ENCODE measurements around the gene ATP2B1.

ATP2B1 gene

DNA sequence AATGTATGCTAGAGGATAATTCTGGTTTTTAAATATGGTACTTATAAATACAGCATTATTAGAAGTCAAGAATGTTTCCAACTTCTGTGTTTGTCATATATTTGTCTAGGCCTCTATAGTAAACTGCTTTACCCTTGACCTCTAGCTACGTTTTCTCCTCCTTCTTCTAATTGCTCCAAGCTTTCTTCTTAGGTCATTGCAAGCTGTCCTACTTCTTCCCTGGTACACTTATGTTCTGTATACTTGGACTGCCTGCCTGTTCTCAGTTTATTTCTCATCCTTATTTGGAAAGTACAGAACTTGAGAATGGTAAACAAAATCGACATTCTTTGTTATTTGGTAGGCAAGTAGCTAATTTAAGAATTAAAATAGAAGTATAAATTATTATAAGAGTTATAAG, 23.9 kb upstream of the ATP2B1 start:
- Histone ChIP-seq H3K36me3 (ENCODE audit: insufficient read depth, low read length) (no peaks in the 10 kb centered on the region; the same call in 1 of the 2 replicates), H3K4me1 (ENCODE audit: insufficient read depth, low read length) (no peaks in the 10 kb centered on the region), H3K9ac (ENCODE audit: low read depth, low read length) (no peak overlapping the region), H3K9me3 (ENCODE audit: control insufficient read depth, insufficient read depth, low read length) (no peaks in the 10 kb centered on the region; the same call in 1 of the 2 replicates)

DNA sequence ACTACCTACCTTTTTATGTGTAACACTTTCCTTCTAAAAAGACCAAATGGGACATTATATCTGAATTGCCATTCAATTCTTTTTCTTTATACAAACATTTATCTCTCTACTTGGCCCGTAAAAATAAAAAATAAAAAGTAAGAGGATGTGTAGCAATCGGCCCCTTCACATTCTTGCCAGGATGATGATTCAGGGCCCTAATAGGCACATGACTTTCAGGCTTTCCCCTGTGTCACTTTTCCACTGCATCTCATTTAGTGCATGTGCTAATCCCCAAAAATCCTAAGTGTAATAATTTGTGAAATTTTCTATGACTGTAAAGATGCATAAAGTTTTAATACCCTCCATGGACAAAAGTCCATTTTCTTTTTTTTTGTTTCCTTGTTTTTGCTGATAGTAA, 23.0 kb upstream of the ATP2B1 start:
- no peak overlapping the region for H3K9ac ChIP-seq (ENCODE audit: low read depth, low read length)

DNA sequence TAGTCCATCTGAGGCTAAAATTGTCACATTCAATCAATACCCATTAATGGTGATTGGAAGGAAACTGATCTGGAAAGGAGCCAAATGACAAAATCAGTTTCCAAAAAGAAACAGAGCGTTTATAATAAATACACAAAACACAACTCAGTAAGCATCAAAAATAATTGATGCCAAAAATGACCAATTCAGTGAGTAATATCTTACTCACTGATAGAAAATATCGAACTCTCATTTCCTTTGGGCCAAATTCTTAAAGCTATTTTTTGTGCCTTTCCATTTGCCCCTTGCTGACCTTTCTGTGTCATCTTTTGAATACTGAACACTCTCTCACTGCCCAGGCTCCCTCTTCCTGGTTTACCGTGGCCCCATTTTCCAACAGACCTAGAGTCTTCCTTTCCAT, 22.5 kb upstream of the ATP2B1 start:
- Histone ChIP-seq H3K9ac (ENCODE audit: low read depth, low read length) (no peak overlapping the region), H3K4me1 (ENCODE audit: insufficient read depth, low read length) (no peaks in the 10 kb centered on the region), H3K36me3 (ENCODE audit: insufficient read depth, low read length) (no peaks in the 10 kb centered on the region; the same call in 1 of the 2 replicates), H3K9me3 (ENCODE audit: control insufficient read depth, insufficient read depth, low read length) (no peaks in the 10 kb centered on the region; the same call in 1 of the 2 replicates)

More for the DNA sequence above, 23.0 kb upstream of the ATP2B1 start:
- no peaks in the 10 kb centered on the region; the same call in 1 of the 2 replicates for H3K9me3 ChIP-seq (ENCODE audit: control insufficient read depth, insufficient read depth, low read length)
- H3K4me1 ChIP-seq (ENCODE audit: insufficient read depth, low read length): no peaks in the 10 kb centered on the region
- H3K36me3 ChIP-seq (ENCODE audit: insufficient read depth, low read length): no peaks in the 10 kb centered on the region; the same call in 1 of the 2 replicates

DNA sequence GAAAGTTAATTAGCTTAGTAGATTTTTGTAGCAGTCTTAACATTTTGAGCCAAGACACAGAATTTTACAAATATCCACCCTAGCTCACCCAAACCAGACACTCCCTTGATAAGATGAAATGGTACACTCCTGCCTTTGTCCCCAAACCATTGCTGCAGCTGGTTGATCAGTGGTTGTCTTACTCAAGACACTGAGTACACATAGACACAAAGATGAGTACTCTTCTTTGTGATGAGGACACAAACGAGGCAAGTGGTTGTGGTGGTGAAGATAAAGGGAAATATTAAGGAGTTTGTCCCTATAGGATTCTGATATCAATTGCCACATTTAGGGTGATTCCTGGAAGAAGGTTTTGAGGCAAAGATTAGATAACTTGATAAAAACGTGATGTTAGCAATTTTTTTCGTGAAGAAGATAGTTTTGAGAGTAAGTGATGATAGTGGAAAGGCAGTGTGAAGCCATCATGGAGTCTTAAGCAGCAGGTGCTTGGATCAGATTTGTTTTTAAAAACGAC, 21.4 kb upstream of the ATP2B1 start:
- Histone ChIP-seq H3K9ac (ENCODE audit: low read depth, low read length) (no peak overlapping the region), H3K9me3 (ENCODE audit: control insufficient read depth, insufficient read depth, low read length) (no peaks in the 10 kb centered on the region; the same call in 1 of the 2 replicates), H3K4me1 (ENCODE audit: insufficient read depth, low read length) (no peaks in the 10 kb centered on the region), H3K36me3 (ENCODE audit: insufficient read depth, low read length) (no peaks in the 10 kb centered on the region; the same call in 1 of the 2 replicates)

DNA sequence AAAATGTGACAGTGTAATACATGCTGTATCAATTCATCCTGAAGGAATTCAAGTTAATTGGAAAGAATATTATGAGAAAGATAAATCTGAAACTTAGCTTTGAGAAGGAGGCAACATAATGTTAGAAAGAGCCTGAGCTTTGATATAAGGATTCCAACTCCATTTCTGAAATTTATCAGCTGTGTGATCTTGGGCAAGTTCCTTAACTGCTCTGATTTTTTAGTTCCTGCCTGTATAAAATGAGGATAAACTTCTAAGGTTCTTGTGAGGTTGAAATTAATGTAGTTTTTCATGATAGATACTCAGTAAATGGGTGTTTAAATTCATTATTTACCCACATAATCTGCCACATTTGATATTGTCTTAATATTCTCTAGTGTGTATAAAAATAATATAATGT, 14.6 kb upstream of the ATP2B1 start:
- Histone ChIP-seq H3K36me3 (ENCODE audit: insufficient read depth, low read length) (no peaks in the 10 kb centered on the region), H3K9me3 (ENCODE audit: control insufficient read depth, insufficient read depth, low read length) (no peaks in the 10 kb centered on the region), H3K4me1 (ENCODE audit: insufficient read depth, low read length) (no peaks in the 10 kb centered on the region), H3K9ac (ENCODE audit: low read depth, low read length) (no peak overlapping the region)

DNA sequence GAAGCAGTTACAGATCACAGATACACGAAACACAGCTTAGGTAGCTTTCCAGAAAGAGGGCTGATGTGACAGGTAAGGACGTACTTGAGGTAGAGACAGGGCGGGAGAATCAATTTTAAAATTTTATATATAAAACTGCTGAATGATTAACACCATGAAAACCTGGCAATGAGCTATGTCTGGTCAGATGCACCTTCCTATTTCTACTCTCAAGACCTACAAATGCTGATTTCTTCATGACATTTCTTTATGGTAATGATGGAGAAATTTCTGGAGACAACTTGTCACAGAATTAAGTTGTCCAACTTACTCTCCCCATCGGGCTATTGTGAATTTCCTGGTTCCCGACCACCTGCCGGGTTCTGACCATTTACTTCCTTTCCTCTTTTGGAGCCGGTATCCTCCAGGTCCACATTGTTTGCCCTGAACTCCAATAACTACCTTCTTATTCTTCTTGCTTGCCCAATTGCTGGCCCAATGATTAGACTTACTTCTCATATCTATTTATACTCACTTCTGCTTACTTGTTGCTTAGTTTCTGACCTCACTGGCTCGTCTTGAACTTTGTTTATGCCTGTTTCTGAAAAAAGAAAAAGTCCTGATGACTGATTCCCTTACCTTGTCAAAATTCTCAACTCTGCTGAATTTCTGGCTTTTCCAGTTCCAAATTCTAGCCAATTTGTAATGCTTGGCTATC, 12.8 kb upstream of the ATP2B1 start:
- Histone ChIP-seq H3K4me1 (ENCODE audit: insufficient read depth, low read length) (no peaks in the 10 kb centered on the region), H3K9ac (ENCODE audit: low read depth, low read length) (no peak overlapping the region), H3K9me3 (ENCODE audit: control insufficient read depth, insufficient read depth, low read length) (no peaks in the 10 kb centered on the region), H3K36me3 (ENCODE audit: insufficient read depth, low read length) (no peaks in the 10 kb centered on the region)

DNA sequence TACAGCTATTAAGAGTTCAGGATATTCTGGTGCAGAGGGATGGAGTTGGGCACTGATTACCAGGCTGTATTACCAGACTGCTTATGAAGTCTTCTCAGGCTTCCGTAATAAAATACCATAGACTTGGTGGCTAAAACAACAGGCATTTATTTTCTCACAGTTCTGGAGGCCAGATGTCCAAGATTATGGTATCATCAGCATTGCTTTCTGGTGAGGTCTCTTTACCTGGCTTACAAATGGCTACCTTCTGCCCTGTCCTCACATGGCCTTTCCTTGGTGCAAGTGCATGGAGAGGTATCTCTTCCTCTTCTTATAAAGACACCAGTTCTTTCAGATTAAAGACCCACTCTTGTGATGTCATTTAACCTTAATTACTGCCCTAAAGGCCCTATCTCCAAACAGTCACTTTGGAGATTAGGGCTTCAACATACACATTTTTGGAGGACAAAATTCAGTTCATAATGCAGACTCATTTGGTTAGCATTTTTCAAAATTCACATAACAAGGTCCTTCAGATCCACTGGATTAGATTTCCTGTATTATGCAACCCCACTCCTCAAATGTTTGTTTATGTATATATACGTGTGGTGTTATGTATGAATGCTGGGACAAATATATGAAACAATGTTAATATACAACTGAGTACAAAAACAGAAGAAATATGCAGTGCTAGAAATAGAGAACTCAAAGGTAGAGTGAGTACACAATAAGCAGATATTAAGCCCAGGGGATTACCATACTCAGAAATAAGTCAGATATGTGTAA, 9.3 kb upstream of the ATP2B1 start:
- H3K36me3 ChIP-seq (ENCODE audit: insufficient read depth, low read length): no peaks in the 10 kb centered on the region
- no peak overlapping the region for H3K9ac ChIP-seq (ENCODE audit: low read depth, low read length)
- no peaks in the 10 kb centered on the region for H3K4me1 ChIP-seq (ENCODE audit: insufficient read depth, low read length)
- H3K9me3 ChIP-seq (ENCODE audit: control insufficient read depth, insufficient read depth, low read length): peaks cover 13% of the 10 kb centered on the region; the same call in 1 of the 2 replicates

DNA sequence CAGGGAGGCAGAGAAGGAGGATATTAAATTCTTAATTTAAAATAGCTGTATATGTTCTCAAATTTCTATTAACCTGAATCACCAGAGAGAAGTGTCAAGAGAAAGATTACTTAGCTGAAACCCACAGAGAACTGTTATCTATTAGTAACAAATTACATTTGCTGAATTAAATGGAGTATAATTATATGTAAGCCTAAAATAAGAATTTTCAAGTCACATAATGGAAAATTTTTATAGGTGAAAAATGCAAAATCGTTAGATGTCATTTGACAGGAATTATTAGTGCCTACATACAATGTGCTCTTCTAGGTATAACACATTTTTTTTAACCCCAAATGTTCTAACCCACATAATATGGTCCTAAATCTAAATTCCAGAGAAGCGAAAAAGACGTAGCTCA, 4.1 kb upstream of the ATP2B1 start:
- H3K9ac ChIP-seq (ENCODE audit: low read depth, low read length): no peak overlapping the region
- no peaks in the 10 kb centered on the region for H3K36me3 ChIP-seq (ENCODE audit: insufficient read depth, low read length)
- H3K4me1 ChIP-seq (ENCODE audit: insufficient read depth, low read length): no peaks in the 10 kb centered on the region
- peaks cover 13% of the 10 kb centered on the region; the same call in 1 of the 2 replicates for H3K9me3 ChIP-seq (ENCODE audit: control insufficient read depth, insufficient read depth, low read length)

DNA sequence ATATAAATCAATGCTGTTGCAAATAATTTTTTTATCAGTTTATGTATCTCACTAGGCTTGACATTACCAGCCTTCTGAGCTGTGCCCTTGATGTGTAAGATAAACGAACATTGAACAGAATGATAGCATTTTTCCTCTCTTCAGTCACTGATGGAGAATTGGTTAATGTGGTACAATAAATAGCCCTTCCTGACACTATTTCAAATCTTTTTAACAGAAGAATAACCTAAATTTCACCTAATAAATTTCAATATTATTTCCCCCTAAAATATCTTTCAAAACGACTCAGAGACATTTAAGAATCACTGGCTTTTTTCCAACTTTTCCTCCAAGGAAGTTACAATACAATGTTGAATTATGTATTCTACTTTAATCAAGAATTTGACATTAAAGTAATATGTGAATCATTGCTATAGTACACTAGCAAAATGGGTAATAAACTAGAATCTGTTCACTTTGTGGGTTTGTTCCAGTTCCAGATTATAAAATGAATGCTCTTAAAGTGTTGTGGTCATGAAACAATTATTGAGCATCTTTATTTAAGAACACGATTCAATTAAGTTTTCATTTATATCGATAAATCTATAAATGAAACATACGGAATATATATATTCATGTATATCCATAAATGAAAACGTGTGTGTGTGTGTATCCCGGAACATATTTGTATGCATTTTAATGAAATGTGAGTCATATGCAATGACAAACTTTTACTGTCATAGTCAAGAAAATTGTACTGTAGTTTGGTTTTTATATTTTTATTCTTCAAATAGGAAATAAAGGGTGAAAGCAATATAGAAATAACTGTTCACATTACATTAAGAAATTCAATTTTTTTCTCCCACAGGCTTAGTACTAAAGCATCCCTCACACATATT, 2.5 kb upstream of the ATP2B1 start:
- no peaks in the 10 kb centered on the region for H3K4me1 ChIP-seq (ENCODE audit: insufficient read depth, low read length)
- no peaks in the 10 kb centered on the region for H3K36me3 ChIP-seq (ENCODE audit: insufficient read depth, low read length)
- no peak overlapping the region for H3K9ac ChIP-seq (ENCODE audit: low read depth, low read length)
- H3K9me3 ChIP-seq (ENCODE audit: control insufficient read depth, insufficient read depth, low read length): peaks cover 13% of the 10 kb centered on the region; the same call in 1 of the 2 replicates

DNA sequence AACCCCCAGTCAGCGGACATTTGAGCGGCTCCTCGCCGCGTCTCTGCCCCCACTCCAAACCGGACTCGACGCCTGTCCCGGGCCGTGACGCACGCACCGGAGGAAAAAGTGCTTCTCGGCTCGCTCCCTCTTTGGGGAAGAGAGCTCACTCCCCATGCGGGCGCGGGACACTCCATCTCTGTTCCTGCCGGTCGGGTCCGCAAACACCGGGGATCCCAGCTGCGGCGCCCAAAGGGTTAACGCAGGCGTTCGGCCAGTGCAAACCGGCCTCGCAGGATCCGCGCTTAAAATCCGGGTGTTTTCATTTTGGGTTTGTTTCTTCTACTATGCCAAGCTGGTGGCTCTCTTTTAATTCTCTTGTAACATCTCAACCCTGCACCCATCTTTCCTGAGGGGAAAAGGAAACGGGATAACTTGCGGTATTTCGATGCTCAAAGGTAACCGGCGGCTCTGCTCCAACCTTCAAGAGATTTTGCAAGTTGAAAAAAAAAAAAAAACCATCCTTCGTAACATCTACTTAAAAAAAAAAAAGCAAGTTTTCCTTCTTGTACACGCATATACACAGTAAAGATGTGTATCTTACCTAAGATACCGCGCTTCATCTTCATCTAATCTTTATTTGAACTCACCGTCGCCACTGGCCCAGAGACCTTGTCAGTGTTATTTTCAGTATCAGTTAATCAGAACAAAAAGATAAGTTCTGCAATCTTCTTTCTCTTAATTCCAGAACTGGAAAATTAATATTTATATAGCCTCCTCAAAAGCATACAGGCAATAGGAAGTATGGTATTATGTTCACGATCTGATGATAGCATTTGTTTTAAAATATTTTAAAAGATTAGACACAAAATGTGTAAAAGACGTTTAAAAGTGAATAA, 1.6 kb upstream of the ATP2B1 start:
- peak overlapping the region; percentile 80; the same call in 1 of the 2 replicates for H3K9ac ChIP-seq (ENCODE audit: low read depth, low read length)
- no peaks in the 10 kb centered on the region for H3K36me3 ChIP-seq (ENCODE audit: insufficient read depth, low read length)
- H3K4me1 ChIP-seq (ENCODE audit: insufficient read depth, low read length): no peaks in the 10 kb centered on the region

DNA sequence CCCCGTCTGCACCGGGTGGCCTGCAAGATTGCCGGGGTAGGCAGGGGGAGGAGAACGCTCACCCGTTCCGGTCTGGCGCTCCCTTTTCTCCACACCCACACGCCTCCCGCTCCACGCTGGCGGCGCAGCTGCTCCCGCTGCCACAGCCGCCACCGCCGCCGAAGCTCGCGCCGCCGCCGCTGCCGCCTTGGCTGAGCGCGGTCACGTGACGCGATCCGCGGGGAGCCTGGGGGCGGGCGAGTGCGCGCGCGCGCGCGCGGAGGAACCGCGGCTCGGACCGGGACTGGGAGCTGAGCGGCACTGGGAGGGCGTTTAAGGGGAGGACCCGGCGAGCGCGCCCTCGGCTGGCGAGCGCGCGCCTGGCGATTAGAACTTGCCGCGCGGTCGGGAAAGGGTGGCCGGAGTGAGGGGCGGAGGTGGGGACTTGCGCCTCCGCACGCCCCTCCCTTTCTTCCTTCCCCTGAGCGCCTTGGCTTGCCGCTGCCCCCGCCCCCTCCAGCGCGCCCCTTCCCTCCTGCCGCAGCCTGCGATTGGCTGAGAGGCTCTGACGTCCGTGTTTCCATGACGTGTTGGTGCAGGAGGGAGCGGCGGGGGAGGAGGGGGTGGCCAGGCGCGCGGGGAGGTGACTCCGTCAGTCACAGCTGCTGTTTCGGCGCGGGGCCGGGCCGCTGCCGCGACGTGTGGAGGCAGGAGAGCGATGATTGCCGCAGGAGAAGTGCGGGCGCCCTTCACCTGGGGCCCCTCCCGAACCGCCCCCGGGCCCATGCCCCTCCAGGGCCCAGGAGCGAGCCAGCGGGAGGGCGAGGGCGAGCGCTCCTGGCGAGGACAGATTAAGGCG, 738 bp upstream of the ATP2B1 start:
- H3K36me3 ChIP-seq (ENCODE audit: insufficient read depth, low read length): no peaks in the 10 kb centered on the region
- H3K4me1 ChIP-seq (ENCODE audit: insufficient read depth, low read length): no peaks in the 10 kb centered on the region
- H3K9me3 ChIP-seq (ENCODE audit: control insufficient read depth, insufficient read depth, low read length): peaks cover 6% of the 10 kb centered on the region; the same call in 1 of the 2 replicates
- H3K9ac ChIP-seq (ENCODE audit: low read depth, low read length): peak overlapping the region; percentile 80; the same call in 1 of the 2 replicates

More for the DNA sequence above, 1.6 kb upstream of the ATP2B1 start:
- peaks cover 13% of the 10 kb centered on the region; the same call in 1 of the 2 replicates for H3K9me3 ChIP-seq (ENCODE audit: control insufficient read depth, insufficient read depth, low read length)

DNA sequence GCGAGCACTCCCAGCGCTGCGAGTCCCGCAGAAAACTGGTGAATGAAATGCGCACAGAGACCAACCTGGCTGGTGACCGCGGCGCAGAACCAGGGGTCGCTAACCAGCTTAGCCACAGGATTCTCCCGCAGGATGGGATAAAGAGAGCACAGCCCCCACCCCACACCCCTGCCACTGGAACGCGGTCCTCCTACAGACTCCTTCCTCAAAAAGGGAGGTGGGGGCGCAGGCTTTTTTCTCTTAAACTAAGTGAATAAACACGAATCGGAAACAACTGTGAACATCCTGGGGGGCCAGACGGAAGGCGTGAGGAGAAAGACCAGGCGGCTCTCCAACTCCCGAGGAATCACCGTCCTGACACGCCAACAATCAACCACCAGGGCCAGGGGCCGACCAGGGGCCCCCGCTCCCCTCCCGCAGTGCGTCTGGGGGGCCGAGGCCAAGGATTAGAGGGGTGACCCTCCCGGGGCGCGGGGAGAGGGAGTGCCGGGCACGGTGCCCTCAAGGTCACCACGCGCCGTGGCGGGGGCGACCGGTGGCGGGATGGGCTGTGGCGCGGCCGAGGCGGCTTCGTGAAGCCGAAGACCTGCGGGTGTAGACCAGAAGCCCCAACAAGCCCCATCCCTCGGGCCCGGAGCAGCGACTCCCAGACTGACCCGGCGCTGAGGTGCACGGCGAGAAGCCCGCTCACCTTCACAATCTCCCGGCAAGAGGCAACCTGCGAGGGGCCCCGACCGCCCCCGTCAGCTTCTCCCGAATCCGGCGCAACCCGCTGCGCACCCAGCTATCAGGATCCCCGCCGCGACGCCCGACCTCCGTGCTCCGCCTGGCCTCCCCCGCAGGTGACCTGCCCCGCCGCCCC, 704 bp downstream of the ATP2B1 start:
- H3K9ac ChIP-seq (ENCODE audit: low read depth, low read length): peak overlapping the region; percentile 69
- no peaks in the 10 kb centered on the region for H3K36me3 ChIP-seq (ENCODE audit: insufficient read depth, low read length)
- no peaks in the 10 kb centered on the region for H3K4me1 ChIP-seq (ENCODE audit: insufficient read depth, low read length)
- H3K9me3 ChIP-seq (ENCODE audit: control insufficient read depth, insufficient read depth, low read length): no peaks in the 10 kb centered on the region

Data from ES-I3 (cell line).